ENCODE results near the gene DHX57.

Gene DHX57

DNA sequence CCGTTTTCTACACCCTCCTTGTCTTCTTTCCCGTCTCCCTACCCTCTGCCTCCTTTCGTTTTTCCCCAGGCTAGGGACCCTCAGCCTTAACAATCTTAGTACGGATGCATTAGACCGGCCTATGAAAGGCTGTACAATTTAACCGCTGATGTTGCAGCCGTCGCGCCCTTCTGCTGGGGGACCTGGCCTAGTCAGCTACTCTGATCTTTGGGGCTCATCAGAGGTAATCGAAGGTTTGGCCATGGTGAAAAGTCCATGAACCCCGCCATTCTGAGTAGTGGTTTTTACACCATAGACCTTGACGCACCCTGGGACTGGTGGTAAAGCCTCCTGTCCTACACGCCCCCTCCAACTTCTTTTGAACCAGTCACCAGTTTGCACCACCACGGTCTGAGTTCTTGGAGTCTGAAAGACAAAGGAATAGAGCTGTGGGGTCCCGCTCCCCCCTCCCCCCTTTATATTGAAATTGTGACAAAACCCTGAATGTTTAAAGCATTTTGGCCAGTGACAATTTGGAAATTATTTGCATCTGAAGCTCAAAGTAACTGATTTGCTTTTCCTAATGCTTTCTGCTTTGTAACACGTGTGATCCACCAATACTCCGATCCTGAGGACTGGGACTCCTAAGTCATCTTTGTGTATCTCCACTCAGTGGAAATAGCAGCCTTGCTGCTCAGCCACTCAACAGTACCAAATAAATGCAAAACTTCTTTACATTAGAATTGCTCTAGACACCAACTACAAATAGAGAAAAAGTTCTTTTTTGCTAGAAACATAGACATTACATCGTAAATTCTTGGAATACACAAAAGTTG lies 123.9 kb downstream of the DHX57 start:
- DNase-seq (ENCODE audit: low read depth in 2 of 2), result peak in 1 of 2 donors; percentile 13

DNA sequence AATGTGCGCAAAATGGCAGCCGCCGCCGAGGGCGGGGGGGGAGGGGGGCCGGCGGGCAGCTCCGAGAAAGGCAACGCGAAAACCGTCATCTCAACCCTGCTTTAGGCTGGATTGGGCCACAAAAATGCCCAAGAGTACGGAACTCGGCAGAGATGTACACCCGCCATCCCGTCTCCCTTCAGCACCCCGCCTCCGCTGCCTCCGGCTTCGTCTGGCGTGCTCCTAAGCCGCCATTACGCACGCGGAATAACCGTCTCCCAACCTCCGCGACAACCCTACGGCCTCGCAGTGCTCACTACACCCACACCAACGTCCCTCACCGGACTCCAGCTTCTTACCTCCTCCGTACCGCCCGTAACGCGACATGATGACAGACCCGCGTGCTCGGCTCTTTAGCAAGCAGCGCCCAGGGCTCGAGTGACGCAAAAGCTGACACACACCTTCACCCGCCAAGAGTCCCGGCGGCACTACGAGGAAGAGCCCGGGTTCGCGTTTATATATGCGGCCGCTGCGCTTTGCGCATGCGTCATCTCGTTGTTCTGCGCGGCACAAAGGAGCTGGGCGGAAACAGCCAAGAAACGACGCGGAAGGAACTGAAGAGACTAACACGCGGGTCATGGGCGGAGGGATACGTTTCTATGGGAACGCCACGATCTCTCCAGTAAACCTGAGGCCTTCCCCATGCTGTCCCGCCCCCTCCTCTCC lies 124.7 kb downstream of the DHX57 start, which contains the start of gene SRSF7:
SRSF7 (minus strand) TSS at position 471 of the 705 bp plus-strand sequence; CDS start at position 366, 105 bp downstream.
- DNase-seq (ENCODE audit: low read depth in 2 of 2), result peak; percentile 85 to 94

GRCh38 chr2:38750011-38750890 lies 125.5 kb downstream of the DHX57 start:
- peak; percentile 18 to 33 for DNase-seq (ENCODE audit: low read depth in 2 of 2)

- no peak for DNase-seq (ENCODE audit: low read depth in 2 of 2)
Observed at GRCh38 chr2:38748943-38749804, 126.6 kb downstream of the DHX57 start.

GRCh38 chr2:38748391-38748790 lies 127.3 kb downstream of the DHX57 start:
- no peak for DNase-seq (ENCODE audit: low read depth in 2 of 2)

- DNase-seq (ENCODE audit: low read depth in 2 of 2), result no peak
Observed at GRCh38 chr2:38747819-38748218, 127.9 kb downstream of the DHX57 start.
